ENCODE data around the gene SYNPO2. TPM values are rescaled to one million over a fixed set of nuclear protein-coding genes. Genes with fewer than 3 reads are reported as not detected.
"Not testable (repeated sequence)": the region's sequence is repeated elsewhere in the genome, so short reads cannot be mapped to it uniquely, and the experiment has no call there.

Gene SYNPO2
- total RNA-seq, 1 experiment from 2014 or later, result 1.2 TPM

GRCh38 chr4:119050527-119051090 lies 162.0 kb downstream of the SYNPO2 start:
- DNase-seq (ENCODE audit: extremely low read depth, low read depth), result no peak

DNA sequence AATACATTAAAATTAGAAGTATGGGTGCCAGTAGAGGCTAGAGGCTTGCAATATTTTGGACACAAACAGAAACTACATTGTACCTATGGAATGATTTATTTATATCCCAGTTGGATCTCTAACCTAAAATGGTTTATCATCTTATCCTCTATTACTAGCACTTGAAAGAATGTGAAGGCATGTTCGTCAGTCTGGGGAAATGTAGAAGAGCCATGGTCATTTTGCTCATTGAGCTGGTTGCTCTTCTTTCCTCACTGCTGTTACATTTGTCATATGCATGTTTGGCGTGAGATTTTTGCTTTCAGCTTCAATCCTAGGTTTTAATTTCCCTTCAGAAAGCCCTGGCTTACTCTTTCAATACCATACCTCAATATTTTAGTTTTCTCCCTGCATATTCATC lies 164.6 kb downstream of the SYNPO2 start:
- DNase-seq (ENCODE audit: extremely low read depth, low read depth), result no peak

- DNase-seq (ENCODE audit: extremely low read depth, low read depth), result no peak
Observed at GRCh38 chr4:119053997-119054396, 165.3 kb downstream of the SYNPO2 start.

DNA sequence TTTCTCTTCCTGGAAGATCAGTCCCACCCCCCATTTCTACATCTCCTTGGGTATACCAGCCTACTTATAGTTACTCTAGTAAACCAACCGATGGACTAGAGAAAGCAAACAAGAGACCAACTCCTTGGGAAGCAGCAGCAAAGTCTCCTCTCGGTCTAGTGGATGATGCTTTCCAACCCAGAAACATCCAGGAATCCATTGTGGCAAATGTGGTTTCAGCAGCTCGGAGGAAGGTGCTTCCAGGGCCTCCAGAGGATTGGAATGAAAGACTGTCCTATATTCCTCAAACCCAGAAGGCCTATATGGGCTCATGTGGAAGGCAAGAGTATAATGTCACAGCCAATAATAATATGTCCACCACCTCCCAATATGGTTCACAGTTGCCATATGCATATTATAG lies 168.8 kb downstream of the SYNPO2 start:
- no peak for DNase-seq (ENCODE audit: extremely low read depth, low read depth)

- no peak for DNase-seq (ENCODE audit: extremely low read depth, low read depth)
Observed at GRCh38 chr4:119059221-119059620, 170.6 kb downstream of the SYNPO2 start.

GRCh38 chr4:119067125-119067524 lies 178.5 kb downstream of the SYNPO2 start:
- not testable (repeated sequence) for DNase-seq (ENCODE audit: extremely low read depth, low read depth)

DNA sequence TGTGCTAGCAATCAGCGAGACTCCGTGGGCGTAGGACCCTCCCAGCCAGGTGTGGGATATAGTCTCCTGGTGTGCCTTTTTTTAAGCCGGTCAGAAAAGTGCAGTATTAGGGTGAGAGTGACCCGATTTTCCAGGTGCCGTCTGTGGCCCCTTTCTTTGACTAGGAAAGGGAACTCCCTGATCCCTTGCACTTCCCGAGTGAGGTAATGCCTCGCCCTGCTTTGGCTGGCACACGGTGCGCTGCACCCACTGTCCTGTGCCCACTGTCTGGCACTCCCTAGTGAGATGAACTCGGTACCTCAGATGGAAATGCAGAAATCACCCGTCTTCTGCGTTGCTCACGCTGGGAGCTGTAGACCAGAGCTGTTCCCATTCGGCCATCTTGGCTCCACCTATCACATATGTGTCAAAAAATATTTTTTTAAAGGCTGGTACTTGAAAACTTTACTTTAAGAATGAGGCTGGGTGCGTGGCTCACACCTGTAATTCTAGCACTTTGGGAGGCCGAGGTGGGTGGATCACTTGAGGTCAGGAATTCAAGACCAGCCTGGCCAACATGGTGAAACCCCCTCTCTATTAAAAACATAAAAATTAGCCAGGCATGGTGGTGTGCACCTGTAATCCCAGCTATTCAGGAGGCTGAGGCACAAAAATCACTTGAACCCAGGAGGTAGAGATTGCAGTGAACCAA lies 179.2 kb downstream of the SYNPO2 start:
- not testable (repeated sequence) for DNase-seq (ENCODE audit: extremely low read depth, low read depth)

DNA sequence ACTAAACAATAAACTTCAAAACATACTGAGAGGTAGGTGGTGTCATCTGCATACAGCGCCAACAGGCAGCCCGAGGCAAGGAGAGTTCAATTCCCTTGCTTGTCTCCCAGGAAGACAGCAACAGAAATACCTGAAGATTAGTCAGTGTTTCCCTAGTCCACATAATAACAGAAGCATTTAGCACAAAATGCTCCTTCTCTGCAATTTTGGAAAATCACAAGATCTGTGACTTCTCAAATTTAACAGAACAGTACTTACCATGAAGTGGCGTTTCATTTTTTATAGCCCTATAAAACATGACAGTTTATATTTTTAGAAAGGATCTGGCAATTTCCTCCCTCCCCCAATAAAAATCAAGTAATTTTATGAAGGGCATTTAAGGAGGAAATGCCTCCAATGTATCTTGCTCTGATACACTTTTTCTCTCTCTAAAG lies 179.9 kb downstream of the SYNPO2 start:
- no peak for DNase-seq (ENCODE audit: extremely low read depth, low read depth)

- no peak for DNase-seq (ENCODE audit: extremely low read depth, low read depth)
Observed at GRCh38 chr4:119070301-119070700, 181.6 kb downstream of the SYNPO2 start.

DNA sequence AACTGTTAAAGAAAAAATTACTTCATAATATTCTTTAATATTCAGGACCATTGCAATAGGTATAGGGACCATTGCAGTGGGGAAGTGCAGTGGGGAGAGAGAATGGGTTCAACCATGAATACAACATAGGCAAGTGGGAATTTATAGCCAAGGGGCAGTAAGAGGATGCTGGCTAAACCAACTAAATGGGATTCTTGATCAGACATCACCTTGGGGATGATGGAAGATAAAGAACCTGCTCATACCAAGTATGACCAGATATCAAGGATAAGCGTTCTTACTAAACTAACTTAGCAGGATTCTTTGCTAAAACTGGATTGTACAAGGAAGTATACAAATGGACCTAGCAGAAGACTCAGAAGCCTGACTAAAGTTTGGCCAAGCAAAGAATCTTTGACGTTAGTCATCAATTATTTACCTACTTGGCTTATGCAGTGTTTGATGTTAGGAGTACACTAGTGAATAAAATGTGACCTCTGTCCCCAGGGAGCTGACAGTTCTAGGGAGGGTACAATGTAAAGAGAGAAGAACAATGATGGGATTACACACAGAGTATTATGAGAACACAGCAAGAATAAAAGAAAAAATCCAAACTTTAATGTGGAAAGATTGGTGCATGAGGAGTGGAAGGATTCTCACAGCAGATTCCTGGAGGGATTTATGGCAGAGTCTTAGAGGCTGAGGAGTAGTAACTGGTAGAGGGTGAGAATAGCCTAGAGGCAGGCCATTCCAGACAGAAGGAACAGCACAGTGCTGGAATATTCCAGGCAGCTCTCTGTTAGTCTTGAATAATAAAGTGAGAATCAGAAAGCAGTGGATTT lies 192.3 kb downstream of the SYNPO2 start:
- DNase-seq (ENCODE audit: extremely low read depth, low read depth), result no peak

GRCh38 chr4:119081542-119081859 lies 192.8 kb downstream of the SYNPO2 start:
- DNase-seq (ENCODE audit: extremely low read depth, low read depth), result no peak

- DNase-seq (ENCODE audit: extremely low read depth, low read depth), result no peak
Observed at GRCh38 chr4:119081943-119082342, 193.3 kb downstream of the SYNPO2 start.

GRCh38 chr4:119082661-119083060 lies 194.0 kb downstream of the SYNPO2 start:
- no peak for DNase-seq (ENCODE audit: extremely low read depth, low read depth)

GRCh38 chr4:119084513-119084912 lies 195.9 kb downstream of the SYNPO2 start:
- no peak for DNase-seq (ENCODE audit: extremely low read depth, low read depth)

GRCh38 chr4:119087121-119087520 lies 198.5 kb downstream of the SYNPO2 start:
- no peak for DNase-seq (ENCODE audit: extremely low read depth, low read depth)

DNA sequence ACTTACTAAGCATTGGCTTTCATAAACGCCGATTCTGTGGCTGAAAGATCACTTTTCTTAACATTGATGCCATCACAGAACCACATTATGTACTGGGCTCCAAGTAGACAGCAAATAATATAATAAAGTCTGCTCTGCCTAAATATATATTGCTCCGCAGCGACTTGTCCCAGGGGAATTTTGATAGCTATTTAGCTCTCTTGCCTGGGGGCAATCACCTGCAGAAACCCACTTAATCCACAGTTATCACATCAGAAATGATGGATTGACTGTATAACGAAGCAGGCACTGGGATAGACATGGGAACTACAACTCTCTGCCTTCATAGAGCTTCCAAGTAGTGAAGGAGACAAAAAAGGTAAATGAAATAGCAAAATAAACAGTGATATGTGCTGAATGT lies 199.0 kb downstream of the SYNPO2 start:
- no peak for DNase-seq (ENCODE audit: extremely low read depth, low read depth)

DNA sequence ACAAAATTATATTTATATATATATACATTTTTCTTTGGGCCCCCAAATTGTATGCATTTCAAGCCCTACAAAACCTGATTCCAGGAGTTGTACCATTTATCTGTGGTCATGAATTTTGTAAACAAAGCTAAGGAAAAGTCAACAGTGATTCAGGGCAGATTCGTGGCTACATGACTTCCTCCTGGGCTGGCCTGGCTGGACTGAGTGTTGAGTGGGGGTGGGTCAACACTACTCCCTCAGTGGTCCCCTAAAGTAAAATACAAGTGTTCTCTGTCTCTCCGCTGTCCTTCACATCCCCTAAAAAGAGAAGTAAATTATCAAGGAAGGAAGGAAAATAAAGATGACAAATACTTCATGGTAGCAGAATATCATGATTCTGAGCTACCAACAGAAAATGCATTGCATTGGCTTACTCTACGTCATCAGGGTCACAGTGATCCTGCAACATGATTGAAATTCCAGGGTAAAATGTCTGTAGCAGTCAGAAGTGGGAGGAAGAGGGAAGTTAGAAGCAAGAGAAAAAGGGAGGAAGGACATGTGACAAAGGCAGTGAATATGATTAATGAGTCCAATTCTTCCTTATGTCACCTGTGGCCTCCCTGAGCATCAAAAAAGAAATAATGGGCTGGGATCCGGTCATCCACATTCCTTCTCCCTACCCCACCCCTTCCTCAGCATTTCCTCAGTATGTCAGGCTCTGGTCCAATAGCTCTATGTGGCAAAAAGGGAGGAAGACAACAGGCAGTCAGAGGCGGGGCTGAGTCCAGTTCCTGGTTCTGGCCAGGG lies 204.6 kb downstream of the SYNPO2 start:
- DNase-seq (ENCODE audit: extremely low read depth, low read depth), result no peak

GRCh38 chr4:119097282-119097900 lies 208.7 kb downstream of the SYNPO2 start:
- no peak for DNase-seq (ENCODE audit: extremely low read depth, low read depth)

DNA sequence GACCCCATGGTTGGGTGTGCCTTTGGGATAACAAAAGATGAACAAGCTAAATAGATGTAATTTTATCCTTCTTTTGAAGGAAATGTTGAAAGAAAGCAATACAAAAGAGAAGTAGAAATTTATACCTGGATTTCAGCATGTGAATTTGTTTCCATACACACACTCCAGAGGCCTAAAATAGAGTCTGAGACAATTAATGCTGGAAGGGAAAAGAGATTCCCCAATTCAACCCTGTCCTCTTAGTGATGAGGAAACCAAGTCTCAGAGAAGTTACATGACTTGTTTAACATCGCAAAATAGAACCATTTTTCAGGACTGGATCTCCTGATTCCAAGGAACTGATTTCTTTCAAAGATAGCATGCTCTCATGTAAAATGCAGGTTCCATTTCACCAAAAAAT lies 209.7 kb downstream of the SYNPO2 start:
- DNase-seq (ENCODE audit: extremely low read depth, low read depth), result no peak

DNA sequence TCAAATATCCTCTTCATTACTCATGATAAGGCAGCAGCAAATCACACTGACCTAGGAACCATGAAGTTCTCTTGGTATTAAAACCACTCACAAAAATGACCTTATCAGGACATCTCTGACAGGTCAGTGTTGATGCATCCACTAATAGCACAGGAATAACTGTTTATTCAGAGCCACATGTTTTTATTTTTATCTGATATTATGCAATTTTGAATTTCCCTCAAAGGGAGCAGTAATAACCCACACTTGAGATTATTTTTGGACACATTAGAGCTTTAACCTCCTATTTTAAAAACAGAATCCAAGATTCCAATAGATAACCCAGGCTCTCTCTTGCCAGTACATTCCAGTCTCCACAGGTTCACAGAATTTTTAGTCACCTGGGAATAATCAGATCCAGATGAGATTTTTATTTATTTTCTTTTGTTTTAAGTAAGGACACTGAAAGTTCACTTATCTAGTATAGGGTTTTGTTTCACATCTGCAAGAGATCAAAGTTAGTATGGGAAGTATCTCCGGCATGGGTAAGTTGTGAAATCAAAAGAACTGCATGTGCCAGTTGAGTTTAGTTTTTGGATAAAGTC lies 210.7 kb downstream of the SYNPO2 start:
- no peak for DNase-seq (ENCODE audit: extremely low read depth, low read depth)

All from NCI-H460 (cell line).